Measurements from ENCODE around the gene FRAS1.
"Not testable (repeated sequence)": the region's sequence is repeated elsewhere in the genome, so short reads cannot be mapped to it uniquely, and the experiment has no call there.

FRAS1 gene

GRCh38 chr4:78544678-78545077 lies 487.6 kb downstream of the FRAS1 start:
- POLR2A ChIA-PET, result no interaction called here
- TF ChIP-seq, protein P1, sequence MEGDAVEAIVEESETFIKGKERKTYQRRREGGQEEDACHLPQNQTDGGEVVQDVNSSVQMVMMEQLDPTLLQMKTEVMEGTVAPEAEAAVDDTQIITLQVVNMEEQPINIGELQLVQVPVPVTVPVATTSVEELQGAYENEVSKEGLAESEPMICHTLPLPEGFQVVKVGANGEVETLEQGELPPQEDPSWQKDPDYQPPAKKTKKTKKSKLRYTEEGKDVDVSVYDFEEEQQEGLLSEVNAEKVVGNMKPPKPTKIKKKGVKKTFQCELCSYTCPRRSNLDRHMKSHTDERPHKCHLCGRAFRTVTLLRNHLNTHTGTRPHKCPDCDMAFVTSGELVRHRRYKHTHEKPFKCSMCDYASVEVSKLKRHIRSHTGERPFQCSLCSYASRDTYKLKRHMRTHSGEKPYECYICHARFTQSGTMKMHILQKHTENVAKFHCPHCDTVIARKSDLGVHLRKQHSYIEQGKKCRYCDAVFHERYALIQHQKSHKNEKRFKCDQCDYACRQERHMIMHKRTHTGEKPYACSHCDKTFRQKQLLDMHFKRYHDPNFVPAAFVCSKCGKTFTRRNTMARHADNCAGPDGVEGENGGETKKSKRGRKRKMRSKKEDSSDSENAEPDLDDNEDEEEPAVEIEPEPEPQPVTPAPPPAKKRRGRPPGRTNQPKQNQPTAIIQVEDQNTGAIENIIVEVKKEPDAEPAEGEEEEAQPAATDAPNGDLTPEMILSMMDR (IDR thresholded peaks at IDR 0.05; ENCODE audit: control extremely low read depth, extremely low read depth, low read depth, missing control alignments), result no peak
- CTCF ChIA-PET, result no interaction called here
- no peak for DNase-seq (ENCODE audit: extremely low spot score)

GRCh38 chr4:78545275-78546246 lies 488.4 kb downstream of the FRAS1 start:
- TF ChIP-seq, protein P1 (IDR thresholded peaks at IDR 0.05; ENCODE audit: control extremely low read depth, extremely low read depth, low read depth, missing control alignments), result no peak
- CTCF ChIA-PET, result interaction anchor here (2.1 kb wide), 1 partner anchor 12 kb away, joined by 4 read pairs; no protein-coding TSS in a partner anchor
- DNase-seq (ENCODE audit: extremely low spot score), result no peak
- POLR2A ChIA-PET, result no interaction called here

DNA sequence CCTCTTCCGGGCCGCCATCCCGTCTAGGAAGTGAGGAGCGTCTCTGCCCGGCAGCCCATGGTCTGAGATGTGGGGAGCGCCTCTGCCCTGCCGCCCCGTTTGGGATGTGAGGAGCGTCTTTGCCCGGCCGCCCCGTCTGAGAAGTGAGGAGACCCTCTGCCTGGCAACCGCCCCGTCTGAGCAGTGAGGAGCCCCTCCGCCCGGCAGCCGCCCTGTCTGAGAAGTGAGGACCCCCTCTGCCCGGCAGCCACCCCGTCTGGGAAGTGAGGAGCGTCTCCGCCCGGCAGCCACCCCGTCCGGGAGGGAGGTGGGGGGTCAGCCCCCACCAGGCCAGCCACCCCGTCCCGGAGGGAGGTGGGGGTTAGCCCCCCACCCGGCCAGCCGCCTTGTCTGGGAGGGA lies 490.8 kb downstream of the FRAS1 start:
- CTCF ChIA-PET; POLR2A ChIA-PET; DNase-seq (ENCODE audit: extremely low spot score): not testable (repeated sequence)

DNA sequence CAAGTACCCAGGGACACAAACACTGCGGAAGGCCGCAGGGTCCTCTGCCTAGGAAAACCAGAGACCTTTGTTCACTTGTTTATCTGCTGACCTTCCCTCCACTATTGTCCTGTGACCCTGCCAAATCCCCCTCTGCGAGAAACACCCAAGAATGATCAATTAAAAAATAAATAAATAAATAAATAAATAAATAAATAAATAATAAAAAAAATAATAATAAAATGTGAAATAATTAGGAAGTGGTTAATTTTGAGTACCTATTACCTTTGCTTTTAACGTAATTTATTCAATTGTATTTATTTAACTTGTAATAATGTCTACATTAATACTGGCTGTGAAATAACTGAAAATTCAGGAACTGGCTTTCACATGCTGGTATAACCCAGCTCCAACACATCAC lies 491.8 kb downstream of the FRAS1 start:
- POLR2A ChIA-PET; DNase-seq (ENCODE audit: extremely low spot score); CTCF ChIA-PET: not testable (repeated sequence)

DNA sequence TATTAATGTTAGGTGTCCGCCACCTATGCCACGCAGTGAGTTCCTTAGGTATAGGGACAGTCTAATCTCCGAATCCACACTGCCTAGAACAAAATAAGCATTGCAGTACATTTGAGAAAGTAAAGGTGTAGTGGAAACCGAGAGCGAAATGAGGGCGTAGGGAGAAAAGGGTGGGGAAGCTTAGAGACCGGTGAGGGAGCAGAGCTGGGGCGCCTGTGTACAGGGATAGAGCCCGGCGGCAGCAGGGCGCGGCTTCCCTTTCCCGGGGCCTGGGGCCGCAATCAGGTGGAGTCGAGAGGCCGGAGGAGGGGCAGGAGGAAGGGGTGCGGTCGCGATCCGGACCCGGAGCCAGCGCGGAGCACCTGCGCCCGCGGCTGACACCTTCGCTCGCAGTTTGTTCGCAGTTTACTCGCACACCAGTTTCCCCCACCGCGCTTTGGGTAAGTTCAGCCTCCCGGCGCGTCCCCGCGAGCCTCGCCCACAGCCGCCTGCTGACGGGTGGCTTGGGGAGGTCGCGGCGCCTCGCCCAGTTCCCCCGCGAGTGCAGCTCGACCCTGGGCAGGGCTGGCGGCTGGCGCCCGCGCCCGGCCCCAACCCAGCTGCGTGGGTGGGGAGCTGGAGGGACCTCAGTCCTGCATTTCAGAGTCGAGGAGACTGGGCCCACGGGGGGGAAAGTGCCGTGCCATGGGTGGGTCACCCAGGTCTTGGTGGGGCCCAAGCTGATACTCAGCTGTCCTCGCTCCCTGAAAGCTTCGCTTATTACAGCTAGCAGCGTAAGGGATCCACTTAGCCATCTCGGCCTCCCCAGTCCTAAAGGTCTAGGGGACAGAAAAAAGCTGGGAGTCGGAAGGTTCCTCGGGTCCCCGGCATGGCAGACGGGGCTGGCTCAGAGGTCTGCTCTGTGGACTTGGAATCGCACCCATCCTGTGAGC lies 494.6 kb downstream of the FRAS1 start, which contains the start of gene ANXA3:
Gene ANXA3 (plus strand): TSS at position 351 of the 932 bp plus-strand sequence. CDS start 2,704 bp downstream, outside the sequence.
- TF ChIP-seq, protein P1 (IDR thresholded peaks at IDR 0.05; ENCODE audit: control extremely low read depth, extremely low read depth, low read depth, missing control alignments), result no peak
- ChIA-PET POLR2A (no interaction called here), CTCF (interaction anchor here (0.6 to 1.1 kb wide), 2 partner anchors 9 to 315 kb away, joined by 4 read pairs; no protein-coding TSS in a partner anchor)
- peak; percentile 29 for DNase-seq (ENCODE audit: extremely low spot score)

DNA sequence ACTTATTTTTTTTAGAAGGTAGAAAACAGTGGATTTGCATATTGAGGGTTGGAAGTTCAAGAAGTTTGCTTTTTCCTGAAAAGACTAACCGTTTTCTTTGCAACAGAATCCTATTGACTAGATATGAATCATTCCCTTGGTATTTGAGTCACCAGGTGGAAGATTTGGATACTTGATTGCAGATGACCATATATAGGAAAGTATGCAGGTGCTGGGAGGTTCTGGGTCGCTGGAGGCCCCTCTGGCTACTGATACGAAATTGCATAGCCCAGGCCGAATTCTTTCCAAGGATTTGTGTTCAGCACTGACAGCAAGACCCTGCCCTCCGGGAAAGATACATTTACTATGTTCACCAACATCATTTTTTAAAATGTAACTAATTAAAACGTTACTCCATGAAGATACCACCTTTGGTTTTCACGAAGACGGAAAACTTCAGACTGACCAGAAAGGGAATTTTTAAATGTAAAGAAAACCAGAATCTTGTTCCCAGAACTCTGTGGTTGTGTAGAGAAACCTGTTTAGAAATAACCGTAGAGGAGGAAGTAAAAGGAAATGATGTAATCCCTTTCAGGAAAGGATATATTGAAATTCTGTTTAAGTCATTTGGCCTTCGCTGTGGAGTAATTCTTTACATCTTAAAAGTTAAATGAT lies 495.4 kb downstream of the FRAS1 start:
- no peak for DNase-seq (ENCODE audit: extremely low spot score)
- POLR2A ChIA-PET, result no interaction called here

GRCh38 chr4:78553043-78553396 lies 495.9 kb downstream of the FRAS1 start:
- POLR2A ChIA-PET, result no interaction called here
- DNase-seq (ENCODE audit: extremely low spot score), result no peak
- TF ChIP-seq, protein P1 (IDR thresholded peaks at IDR 0.05; ENCODE audit: control extremely low read depth, extremely low read depth, low read depth, missing control alignments), result no peak
- CTCF ChIA-PET, result no interaction called here

More for the DNA sequence above, 495.4 kb downstream of the FRAS1 start:
- TF ChIP-seq, protein P1 (IDR thresholded peaks at IDR 0.05; ENCODE audit: control extremely low read depth, extremely low read depth, low read depth, missing control alignments), result no peak
- CTCF ChIA-PET, result no interaction called here
